GM21390 (cell line): ENCODE data around the gene ANKRD61.
"Not testable (repeated sequence)": the region's sequence is repeated elsewhere in the genome, so short reads cannot be mapped to it uniquely, and the experiment has no call there.

Source experiments
- ATAC-seq: cut with Tn5 transposase; IDR thresholded peaks from one replicate; pipeline ENCODE4 v1.9.1; 2021; ENCODE audit not compliant: unreplicated experiment

The ANKRD61 gene

GRCh38 chr7:6030988-6031387, at the start of gene ANKRD61:
ANKRD61 (plus strand) TSS chr7:6031376; CDS start chr7:6031376, 0 bp downstream.
- ATAC-seq = no peak

DNA sequence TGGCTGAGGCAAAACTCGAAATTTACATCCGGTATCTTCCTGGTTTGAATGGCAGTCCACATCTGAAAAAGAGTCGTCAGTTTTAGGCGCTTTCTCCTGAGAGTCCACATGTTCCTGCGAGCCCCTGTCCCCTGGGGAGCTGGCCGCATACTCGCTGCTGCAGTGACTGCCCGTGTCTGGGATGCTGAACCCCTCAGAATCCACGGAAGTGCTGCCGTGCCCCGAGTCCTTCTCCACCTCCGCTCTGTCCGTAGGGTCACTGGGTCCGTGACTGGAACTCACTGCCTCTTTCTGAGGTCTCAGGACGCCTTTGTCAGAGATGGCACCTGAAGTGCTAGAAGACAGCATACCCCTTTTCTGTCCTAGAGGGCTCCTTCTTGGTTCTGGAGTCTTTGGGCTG, 44.1 kb upstream of the ANKRD61 start:
- not testable (repeated sequence) for ATAC-seq

GRCh38 chr7:5997210-5997808, 33.9 kb upstream of the ANKRD61 start:
- no peak for ATAC-seq

DNA sequence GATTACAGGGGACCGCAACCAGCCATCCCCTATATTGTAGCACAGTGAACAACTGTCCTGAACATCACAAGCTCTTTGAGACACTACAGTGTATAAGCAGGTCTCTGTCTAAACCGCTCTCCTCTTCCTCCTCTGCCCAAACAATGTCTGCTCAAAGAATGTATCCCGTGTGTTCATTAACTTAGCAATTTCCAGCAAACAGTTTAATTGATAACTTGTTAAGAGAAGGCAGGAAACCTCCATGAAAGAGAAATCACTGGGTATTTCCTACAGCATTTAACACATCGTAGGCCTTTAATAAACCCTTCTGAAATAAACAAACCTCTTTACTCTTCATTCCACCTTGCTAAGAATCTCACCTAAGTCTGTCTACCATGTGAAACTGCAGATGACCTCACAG, 23.8 kb upstream of the ANKRD61 start:
- ATAC-seq = no peak

GRCh38 chr7:6007835-6008590, 23.2 kb upstream of the ANKRD61 start:
- ATAC-seq = not testable (repeated sequence)

GRCh38 chr7:6008668-6009611, 22.2 kb upstream of the ANKRD61 start, which contains the start of the genes AIMP2 and PMS2:
AIMP2 (plus strand) TSS chr7:6009272; CDS start chr7:6009364, 92 bp downstream.
PMS2 (minus strand) TSS chr7:6009049; CDS start chr7:6009019, 30 bp downstream.
- peak; percentile 92 for ATAC-seq

GRCh38 chr7:6010370-6010769, 20.8 kb upstream of the ANKRD61 start:
- not testable (repeated sequence) for ATAC-seq

DNA sequence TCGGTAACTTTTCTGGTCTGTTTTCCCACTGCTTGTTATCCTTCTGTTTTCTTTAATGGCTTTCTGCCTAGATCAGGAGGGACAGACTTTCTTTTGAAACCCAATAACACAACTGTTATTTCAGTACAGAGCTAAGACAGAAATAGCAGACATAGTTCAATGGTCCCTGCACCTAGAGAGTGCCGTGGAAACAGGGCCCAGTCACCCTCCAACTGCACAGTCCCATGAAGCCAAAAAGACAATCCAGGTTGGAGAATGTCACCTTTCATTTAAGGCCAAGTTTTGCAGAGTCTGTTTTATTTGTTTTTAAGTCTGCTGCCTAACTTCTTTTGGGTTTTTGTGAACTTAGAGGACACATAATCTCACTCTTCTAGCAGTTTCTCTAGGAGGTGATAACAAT, 19.6 kb upstream of the ANKRD61 start:
- no peak for ATAC-seq

GRCh38 chr7:6012355-6013104, 18.6 kb upstream of the ANKRD61 start:
- no peak for ATAC-seq

GRCh38 chr7:6015917-6016652, 15.1 kb upstream of the ANKRD61 start:
- ATAC-seq = no peak

GRCh38 chr7:6016653-6016966, 14.6 kb upstream of the ANKRD61 start:
- no peak for ATAC-seq

- ATAC-seq = no peak
Observed at GRCh38 chr7:6020371-6021286, 10.5 kb upstream of the ANKRD61 start.

GRCh38 chr7:6022707-6023106, 8.5 kb upstream of the ANKRD61 start:
- no peak for ATAC-seq

- ATAC-seq = no peak
Observed at GRCh38 chr7:6023974-6024435, 7.2 kb upstream of the ANKRD61 start.

DNA sequence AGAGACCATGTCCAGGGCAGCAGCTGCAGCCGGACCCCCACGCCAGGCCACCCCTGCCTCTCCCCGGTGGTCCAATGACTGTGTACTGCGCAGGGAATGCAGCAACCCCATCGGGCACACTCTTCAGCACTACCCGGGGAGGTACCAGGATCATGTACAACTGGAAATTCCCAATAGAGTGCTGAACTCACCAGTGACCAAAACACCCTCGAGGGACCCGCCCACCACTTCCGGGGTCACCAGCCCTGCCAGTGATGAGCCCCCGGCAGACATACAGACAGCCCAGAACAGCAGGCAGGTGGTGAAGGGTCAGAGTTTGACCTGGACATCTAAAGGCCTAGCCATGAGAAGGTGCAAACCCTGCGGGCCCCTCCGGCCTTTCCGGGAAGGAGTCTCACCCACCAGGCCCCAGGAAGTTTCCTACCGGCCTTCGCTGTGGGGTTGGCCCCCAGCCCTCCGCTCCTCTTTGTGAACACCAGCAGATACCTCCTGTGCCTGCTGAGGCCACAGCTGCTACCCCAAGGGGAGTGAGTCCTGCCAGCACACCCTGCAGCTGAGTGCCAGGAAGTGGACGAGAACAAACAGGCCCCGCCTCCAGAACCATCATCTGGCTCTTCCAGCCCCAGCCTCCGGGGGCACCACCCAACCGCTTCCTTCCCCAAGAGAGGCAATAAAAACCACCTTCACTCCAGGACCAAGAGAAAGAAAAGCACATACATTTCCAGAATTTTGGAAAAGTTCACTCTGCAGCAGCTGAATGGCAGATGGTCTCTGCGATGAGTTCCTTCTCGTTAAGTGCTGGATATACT, 5.0 kb upstream of the ANKRD61 start:
- ATAC-seq = peak; percentile 93

GRCh38 chr7:6026820-6027311, 4.3 kb upstream of the ANKRD61 start:
- no peak for ATAC-seq

DNA sequence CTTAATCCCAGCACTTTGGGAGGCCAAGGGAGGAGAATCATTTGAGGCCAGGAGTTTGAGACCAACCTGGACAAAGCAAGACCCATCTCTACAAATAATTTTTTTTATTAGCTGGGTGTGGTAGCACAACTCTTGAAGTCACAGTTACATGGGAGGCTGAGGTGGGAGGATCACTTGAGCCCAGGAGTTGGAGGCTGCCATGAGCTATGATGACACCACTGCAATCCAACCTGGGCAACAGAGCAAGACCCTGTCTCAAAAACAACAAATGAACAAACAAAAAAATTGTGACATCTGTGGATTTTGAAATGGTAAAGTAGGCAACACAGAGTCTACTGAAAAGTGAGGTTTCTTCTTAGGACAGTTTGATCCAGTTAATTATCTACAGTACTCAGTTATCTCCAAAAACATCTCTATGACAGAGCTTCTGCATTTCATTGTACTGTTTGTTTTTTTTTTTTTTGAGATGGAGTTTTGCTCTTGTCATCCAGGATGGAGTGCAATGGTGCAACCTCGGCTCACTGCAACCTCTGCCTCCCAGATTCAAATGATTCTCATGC, 3.3 kb upstream of the ANKRD61 start:
- ATAC-seq = no peak

GRCh38 chr7:6028563-6028962, 2.6 kb upstream of the ANKRD61 start:
- no peak for ATAC-seq
